T-helper 1 cell treated with Interleukin-12 subunit alpha and Interleukin-12 subunit beta and Interleukin-4 antibody, amounts not matched to agents 30 ng/mL and 1 ng/mL, for 36 hours (primary cell): ENCODE measurements around the gene FASLG. TPM values are rescaled to one million over a fixed set of nuclear protein-coding genes. Genes with fewer than 3 reads are reported as not detected.
"Not testable (repeated sequence)": the region's sequence is repeated elsewhere in the genome, so short reads cannot be mapped to it uniquely, and the experiment has no call there.

Source experiments
- intact Hi-C: fragments of 100-400 bp; cut with micrococcal nuclease; formaldehyde crosslinking; loops from one replicate; pipeline ENCODE4 v1.15.1; 2024
- total RNA-seq: library from RNA; stranded (reverse); gene quantifications from 2 replicates; pipeline ENCODE4 v1.2.3, GENCODE V29; 2022

The FASLG gene, protein sequence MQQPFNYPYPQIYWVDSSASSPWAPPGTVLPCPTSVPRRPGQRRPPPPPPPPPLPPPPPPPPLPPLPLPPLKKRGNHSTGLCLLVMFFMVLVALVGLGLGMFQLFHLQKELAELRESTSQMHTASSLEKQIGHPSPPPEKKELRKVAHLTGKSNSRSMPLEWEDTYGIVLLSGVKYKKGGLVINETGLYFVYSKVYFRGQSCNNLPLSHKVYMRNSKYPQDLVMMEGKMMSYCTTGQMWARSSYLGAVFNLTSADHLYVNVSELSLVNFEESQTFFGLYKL
- 12.4 and 12.7 TPM in 2 replicates for total RNA-seq

DNA sequence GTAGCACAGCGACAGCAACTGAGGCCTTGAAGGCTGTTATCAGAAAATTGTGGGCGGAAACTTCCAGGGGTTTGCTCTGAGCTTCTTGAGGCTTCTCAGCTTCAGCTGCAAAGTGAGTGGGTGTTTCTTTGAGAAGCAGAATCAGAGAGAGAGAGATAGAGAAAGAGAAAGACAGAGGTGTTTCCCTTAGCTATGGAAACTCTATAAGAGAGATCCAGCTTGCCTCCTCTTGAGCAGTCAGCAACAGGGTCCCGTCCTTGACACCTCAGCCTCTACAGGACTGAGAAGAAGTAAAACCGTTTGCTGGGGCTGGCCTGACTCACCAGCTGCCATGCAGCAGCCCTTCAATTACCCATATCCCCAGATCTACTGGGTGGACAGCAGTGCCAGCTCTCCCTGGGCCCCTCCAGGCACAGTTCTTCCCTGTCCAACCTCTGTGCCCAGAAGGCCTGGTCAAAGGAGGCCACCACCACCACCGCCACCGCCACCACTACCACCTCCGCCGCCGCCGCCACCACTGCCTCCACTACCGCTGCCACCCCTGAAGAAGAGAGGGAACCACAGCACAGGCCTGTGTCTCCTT lies at the start of gene FASLG:
Gene FASLG, plus strand, starts transcription at position 233 of the 583 bp plus-strand sequence. Its CDS starts 99 bp downstream, at position 332.
- intact Hi-C loops, result loop anchor here (1.0 to 2.0 kb wide), 2 partner anchors 16 to 20 kb away; no protein-coding TSS in a partner anchor

DNA sequence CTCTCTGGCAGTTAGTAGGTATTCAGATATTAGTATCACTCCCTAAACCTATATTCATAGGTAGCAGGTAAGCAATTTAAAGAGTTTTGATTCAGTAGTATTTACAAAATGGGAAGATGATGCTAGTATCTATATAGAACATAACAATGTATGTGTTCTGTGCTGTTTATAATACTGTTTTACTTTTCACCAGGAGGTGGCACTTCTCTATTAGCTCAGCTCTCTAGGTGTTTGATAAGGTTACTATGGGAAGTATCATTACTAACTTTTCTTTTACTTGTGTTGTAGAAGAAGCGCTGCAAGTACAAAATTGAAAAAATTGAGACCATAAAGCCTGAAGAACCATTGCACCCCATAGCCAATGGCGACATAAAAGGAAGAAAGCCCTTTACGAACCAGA lies 49.4 kb upstream of the FASLG start:
- intact Hi-C loops, result loop anchor here (1.0 to 5.0 kb wide), 6 partner anchors 30 to 157 kb away; no protein-coding TSS in a partner anchor

DNA sequence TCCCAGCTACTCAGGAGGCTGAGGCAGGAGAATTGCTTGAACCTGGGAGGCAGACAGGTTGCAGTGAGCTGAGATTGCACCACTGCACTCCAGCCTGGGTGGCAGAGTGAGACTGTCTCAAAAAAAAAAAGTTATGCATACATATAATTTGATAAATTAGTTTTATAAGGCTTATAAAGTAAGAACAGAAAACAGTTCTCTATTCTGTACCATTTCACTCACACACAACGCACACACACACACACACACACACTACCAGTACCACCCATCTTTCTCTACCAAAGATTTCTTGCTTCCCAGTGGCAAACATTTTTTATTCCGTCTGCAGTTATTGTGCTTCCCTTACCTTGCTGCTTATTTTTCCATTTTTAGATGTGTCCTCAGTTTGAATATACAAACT lies 46.4 kb upstream of the FASLG start:
- intact Hi-C loops, result no loop called here

DNA sequence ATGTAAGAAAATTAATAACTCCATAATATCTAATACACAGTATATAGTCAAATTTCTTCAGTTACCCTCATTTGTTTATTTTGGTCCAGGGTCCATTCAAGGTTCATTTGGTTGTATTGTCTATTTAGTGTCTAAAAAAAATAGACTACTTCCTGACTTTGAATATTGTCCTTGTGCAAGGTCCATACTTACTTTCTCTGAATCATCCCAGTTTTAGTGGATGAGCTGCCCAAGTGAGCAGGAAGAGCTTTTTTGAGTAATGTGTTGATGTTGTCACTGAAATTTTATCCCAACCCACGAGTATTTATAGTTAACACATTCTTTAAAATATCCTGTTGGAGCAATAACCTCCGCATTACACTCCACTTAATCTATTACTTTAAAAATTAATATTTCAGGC lies 45.6 kb upstream of the FASLG start:
- intact Hi-C loops, result no loop called here

DNA sequence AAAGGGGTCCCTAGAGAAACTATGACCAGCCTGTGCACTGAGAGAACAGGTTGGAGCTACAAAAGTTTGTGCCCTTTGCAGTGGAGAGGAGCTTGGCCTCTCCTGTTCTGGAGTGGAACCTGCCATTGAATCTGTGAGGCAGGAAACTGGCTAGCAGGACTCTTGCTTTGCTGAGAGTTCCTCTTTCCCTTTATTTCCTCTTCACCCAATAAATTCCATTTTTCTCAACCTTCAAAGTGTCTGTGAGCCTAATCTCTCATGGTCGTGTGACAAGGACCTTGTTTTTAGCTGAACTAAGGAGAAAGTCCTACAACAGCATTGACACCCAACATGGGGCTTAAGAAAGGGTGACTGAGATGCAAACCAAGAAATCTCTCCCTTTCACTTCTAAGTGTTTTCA lies 42.7 kb upstream of the FASLG start:
- intact Hi-C loops, result no loop called here

DNA sequence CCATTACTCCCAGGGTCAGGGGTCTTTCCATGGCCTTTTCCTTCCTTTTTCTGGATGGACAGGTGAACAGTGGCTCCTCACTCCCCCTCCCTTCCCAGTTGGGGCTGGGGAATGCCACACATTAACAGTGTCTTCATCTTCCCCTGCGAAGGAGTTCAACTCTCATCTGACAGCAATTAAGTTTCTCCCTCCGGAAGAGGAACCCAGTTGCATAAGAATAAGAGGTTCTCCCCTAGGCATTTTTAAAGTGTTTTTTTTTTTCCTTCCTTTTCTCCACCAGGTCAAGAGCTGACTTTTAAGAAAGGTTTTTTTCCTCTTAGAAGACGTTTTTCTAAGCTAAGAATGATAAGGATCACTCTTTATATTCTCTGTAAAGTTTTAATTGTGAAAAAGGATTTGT lies 42.3 kb upstream of the FASLG start:
- intact Hi-C loops, result no loop called here

DNA sequence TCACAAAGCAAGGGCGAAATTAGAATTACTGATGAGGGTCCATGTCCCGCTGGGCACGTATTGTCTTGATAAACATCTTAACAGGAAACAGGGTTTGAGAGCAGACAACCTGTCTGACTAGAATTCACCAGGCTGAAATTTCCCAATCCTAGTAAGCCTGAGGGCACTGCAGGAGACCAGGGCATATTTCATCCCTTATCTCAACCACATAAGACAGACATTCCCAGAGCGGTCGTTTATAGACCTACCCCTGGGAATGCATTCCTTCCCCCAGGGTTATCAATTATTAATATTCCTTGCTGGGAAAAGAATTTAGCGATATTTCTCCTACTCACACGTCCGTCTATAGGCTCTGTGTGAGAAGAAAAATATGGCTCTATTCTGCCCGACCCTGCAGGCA lies 38.3 kb upstream of the FASLG start:
- intact Hi-C loops, result not testable (repeated sequence)

DNA sequence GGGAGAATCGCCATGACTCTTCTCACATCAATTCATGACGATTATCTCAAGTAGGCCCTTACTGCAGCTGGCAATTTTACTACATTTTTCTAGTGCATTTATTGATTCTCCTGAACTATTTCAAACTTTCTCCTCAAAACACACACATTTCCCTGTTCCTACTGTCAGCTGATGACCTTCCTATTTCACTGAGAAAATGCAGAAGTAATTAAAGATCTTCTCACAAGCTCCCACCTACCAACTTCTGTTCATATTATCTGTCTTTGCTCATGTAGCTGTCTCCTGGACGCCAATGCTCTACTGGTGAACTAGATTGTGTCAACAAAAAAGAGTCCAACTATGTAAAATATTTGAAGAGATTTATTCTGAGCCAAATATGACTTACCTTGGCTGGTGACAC lies 36.4 kb upstream of the FASLG start:
- intact Hi-C loops, result no loop called here

DNA sequence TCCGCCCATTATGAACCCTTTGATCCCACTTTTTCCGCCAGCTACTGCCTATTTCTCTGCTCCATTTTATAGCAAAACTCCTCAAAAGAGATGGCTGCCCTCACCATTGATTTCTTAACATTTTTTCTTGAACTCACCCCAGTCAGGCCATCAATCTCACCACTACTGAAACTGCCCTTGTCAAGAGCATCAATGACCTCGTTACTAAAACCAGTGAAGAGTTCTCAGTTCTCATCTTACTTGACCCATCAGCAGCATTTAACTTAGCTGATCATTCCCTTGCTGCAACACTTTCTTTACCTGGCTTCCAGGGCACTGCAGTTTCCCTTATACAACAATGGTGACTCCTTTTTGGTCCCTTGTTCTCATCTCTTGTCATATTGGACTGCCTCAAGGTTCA lies 35.2 kb upstream of the FASLG start:
- intact Hi-C loops, result no loop called here

DNA sequence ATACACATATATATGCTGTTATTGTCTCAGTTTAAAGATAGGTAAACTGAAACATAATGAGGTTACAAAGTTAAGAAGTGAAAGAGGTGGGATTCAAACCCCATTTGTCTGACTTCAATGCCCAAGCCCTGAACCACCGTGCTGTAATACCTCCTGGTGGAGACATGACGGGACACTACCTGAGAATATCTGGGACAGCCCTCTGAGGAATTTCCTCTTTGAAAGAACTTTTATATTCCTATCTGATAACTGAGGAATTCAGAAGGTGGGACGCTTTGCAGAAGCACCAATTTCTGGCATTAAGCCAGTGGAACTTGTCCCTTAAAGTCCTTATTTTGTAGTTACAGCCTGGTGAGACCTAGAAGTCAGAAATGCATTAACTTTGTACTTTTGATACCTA lies 32.1 kb upstream of the FASLG start:
- intact Hi-C loops, result loop anchor here (5.0 kb wide), 1 partner anchor 35 kb away; no protein-coding TSS in a partner anchor

DNA sequence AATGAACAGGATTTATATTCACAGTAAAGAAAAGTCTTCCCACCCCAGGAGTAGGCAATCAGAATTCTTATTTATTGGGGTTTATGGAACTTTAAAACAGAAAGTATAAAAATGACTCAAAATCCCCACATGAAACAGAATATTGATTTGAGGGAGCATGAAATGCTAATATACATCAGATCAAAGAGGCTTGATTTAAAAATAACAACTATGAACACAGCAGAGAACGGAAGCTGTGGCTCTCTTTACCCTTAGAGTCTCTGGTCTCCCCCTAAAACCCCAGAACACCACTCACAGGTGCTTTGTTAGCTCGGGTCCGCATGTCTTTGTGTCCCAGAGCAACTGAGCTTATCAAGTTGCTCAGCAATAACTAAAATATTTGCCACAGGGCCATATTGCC lies 31.2 kb upstream of the FASLG start:
- intact Hi-C loops, result loop anchor here (1.0 to 5.0 kb wide), 2 partner anchors 12 to 35 kb away; no protein-coding TSS in a partner anchor

DNA sequence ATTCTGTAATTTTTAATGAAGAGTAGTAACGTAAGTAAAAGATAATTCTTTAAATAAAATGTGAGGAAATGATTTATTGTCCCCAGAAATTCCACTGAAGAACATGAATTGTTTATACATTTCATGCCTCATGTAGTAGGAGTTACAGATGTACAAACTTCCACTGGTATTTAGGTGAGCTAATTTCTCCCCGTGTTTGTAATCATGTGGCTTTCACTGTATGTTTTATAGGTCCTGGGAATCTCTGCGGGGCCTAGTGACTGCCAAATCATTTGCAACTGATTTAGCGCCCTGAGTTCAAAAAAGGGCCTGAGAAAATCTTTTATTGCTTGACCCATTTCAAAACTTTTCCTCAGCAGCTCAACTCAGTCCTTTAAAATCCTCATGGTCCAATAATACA lies 30.5 kb upstream of the FASLG start:
- intact Hi-C loops, result loop anchor here (1.0 to 5.0 kb wide), 2 partner anchors 11 to 34 kb away; no protein-coding TSS in a partner anchor

DNA sequence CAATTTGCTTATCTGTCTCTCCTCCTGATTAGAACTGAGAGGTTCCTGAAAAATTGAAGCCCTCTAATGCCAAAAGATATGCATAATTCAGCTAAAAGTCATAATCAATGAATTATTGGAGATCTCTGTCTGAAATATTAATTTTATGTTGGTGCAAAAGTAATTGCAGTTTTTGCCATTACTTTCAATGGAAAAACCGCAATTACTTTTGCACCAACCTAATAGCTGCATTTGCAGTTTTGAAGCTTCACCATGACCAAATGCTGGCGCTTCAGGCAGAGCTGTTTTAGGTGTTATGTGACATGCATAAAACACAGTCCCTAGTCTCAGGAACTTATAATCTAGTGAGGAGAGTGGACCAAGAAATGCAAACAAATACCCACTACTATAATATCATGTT lies 29.7 kb upstream of the FASLG start:
- intact Hi-C loops, result loop anchor here (5.0 kb wide), 1 partner anchor 33 kb away; no protein-coding TSS in a partner anchor

DNA sequence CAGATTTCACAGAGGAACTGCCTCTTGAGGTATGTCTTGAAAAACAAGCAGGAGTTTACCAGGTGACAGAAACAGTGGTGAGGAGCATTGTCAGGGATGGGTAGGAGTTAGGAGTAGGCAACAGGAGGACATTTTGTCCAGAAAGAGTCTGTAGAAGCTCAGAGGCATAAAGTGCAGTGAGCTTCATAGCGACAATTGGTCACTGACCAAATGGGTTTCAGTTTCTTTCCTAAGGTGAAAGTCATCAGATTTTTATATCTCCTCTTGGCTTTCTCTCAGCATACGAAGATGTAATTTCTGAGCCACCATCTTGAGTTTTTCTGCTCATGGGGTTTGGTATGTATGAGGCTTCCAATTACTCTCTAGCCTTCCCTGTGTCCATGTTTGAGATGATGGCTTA lies 29.3 kb upstream of the FASLG start:
- intact Hi-C loops, result loop anchor here (5.0 kb wide), 1 partner anchor 33 kb away; no protein-coding TSS in a partner anchor

DNA sequence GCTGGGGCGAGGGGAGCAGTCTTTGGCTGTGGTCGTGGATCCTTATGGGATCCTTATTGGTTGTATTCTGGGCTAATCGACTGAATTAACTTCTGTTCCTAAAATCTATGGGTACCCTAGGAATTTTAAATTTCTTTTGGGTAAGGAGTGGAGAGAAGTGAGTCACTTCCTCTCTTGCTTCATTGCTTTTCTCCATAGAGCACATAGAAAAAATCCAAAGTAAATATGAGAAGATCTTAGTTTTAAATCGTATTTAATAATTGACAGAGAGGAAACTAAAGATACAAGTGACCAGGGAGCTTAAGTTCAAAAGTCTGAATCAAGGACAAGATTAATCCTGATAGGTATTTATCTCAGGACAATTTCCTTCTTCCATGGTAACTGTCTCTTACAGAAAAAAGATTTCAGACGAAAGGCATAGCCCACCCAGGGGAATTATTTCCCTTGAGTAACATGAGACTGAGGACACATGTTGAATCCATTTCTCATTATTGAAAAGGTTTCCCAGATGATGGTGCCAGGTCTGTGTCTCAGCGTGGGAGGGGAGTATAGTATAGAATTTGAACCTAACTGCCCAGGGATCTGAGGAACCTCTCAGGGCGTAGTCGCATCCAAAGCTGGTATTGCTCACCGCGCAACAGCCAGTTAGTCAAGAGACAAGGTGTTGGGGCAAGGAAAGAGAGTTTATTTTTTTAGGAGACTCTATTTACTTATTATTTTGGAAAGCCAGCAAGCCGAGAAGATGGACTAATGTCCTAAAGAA lies 28.7 kb upstream of the FASLG start:
- intact Hi-C loops, result no loop called here

DNA sequence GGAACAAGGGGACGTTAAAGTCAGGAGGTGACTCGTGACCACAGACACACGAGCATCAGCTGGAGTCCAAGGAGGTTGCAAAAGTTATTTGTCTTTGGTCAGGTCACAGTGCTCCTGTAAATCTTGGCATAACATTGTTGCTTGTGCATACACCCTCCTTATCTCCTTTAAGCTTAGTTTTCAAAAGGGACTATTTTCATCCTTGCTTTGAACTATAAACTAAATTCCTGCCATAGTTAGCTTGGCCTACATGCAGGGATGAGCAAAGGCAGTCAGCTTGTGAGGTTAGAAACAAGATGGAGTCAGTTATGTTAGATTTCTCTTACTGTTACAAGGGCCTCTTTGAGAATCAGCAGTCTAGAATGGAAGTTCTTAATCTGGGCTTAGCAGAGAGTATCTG lies 28.0 kb upstream of the FASLG start:
- intact Hi-C loops, result no loop called here

DNA sequence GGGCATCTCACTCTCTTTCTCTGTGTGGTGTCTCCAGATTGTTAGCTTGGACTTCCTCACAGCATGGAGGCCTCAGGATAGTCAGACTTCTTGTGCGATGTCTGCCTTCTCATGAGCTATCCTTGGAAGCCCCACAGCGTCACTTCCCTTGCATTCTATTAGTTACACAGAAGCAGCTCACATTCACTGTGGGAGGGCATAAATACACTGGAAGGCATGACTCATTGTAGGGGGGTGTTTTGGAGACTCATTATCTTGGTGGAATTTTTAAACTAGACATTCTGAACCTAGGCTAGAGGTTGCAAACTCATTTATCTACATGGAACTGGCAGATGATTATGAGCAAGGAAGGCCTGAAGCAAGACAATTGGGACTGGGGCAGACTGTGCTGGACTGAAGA lies 21.4 kb upstream of the FASLG start:
- intact Hi-C loops, result loop anchor here (5.0 kb wide), 1 partner anchor 840 kb away; the partner anchor contains the start of gene PRDX6

DNA sequence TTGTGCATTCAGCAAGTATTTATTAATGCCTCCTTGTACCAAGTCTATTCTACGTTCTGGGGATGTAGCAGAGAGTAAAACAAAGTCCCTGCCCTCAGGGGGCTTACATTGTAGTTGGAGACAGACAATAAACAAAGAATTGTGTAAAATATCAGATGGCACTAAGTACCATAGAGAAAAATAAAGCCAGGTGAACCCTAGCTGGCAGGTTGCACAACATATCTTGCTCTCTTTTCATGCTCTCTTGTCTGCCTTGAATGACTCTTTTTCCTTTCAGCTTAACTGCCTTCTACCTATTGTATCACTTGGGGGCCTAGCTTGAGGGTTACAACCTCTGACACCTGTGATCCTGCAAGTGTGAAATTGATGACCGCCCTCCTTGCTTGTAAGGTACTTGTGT lies 20.7 kb upstream of the FASLG start:
- intact Hi-C loops, result loop anchor here (5.0 kb wide), 1 partner anchor 839 kb away; the partner anchor contains the start of gene PRDX6

DNA sequence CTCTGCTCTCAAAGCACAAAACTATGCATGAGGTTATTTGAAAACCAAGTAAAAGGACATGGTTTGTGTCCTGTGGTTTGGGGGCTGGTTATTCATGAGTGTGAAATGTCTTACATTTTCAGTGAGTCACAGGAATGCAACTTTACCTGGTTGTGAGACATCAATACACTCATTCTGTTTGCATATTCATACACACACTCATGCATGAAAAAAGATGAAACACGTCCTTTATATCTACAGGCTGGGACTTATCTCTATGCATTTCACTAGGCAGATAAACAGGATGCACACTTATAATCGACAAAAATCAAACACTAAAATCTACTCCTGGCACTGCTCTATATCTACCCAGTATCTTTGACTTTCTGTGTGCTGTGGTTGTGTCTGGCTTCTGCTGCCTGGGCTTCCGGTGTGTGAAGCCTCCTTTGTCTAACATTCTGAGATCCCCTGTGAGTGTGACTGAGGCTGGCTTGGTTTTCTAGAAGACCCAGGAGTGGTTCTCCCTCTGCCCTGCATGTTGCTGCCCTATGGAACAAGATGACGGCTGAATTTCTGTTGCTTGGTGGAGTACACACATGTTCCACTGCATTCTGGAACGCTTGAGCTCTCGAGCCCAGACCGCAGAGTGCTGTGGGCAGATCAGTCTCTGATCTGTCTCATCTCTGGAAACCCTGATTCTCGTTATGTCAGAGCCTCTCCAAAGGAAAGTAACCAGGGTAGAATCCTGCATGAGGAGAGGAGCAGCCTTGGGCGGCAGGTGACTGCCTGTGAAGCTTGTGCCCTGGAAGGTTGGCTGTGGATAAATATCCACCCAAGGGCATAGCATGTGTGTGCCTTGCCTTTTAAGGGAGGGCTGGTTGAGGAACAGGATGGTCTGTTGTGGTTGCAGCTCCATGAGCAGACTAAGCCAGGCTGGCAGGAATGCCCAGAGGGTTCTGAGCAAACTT lies 19.7 kb upstream of the FASLG start:
- intact Hi-C loops, result loop anchor here (1.0 to 5.0 kb wide), 15 partner anchors 8 to 838 kb away; partner anchors contain the start of genes PIGC, PRDX6 and SUCO

DNA sequence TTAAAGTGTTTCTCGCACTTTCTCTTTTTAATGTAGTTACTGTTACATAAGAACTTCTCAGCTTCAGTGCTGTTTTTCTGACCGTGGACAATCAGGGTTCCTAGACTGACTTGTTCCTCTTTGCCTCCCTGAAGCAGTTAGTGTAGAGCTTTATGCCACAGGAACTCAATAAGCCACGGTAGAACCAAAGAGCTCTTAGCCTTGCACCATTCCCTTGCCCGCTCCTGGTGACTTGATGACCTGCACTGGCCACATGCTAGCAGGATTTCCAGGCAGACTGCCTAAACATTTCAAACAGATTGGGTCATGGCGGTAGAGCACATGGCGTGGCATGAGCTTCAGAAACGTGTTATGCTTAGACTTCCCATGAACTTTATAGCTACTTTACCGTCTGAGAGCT lies 18.8 kb upstream of the FASLG start:
- intact Hi-C loops, result no loop called here

DNA sequence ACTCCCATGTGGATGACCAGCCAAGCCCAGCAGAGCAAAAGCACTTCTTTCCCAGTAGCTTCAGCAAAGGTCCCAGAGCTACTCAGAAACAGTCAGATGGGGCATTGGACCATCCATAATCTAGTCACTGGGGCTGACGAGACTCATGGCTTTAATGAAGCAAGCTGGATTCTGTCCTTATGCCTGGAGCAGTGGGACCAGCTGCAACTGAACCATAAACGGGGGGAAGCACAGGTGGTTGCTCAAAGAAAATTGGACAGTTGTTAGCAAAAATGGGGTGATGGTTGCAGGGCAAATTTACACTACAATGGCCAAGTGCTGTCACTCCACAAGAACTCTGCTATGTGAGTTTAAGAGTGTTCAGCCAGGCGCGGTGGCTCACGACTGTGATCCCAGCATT lies 17.4 kb upstream of the FASLG start:
- intact Hi-C loops, result no loop called here
